Neural cell (in vitro differentiated cells): ENCODE measurements around the gene HBZ. TPM values are rescaled to one million over a fixed set of nuclear protein-coding genes. Genes with fewer than 3 reads are reported as not detected.

ENCODE experiments used
- H2AFZ ChIP-seq: fragments of 200-600, 300-800 bp; sonication (generic), shearing (Covaris generic); 2 replicates; pipeline ENCODE4 v1.6.0; 2014; ENCODE audit warnings: low read depth, mild to moderate bottlenecking, antibody characterized with exemption, low read length, moderate library complexity
- H3F3A ChIP-seq: fragments of 200-600 bp; shearing (Covaris generic); 2 replicates; pipeline ENCODE4 v1.6.1; 2016; ENCODE audit warnings: mild to moderate bottlenecking, moderate library complexity, mixed read lengths, antibody characterized with exemption, low read length; ENCODE audit not compliant: insufficient read depth, poor library complexity, severe bottlenecking
- H3K27ac ChIP-seq: fragments of 200-600, 300-800 bp; sonication (generic), shearing (Covaris generic); 2 replicates; pipeline ENCODE4 v1.5.1; 2014; ENCODE audit warnings: mild to moderate bottlenecking, low read length, moderate library complexity
- H3K27me3 ChIP-seq: fragments of 300-800, 200-600 bp; sonication (generic), shearing (Covaris generic); 2 replicates; pipeline ENCODE4 v1.6.0; 2014; ENCODE audit warnings: mild to moderate bottlenecking, low read depth, low read length, moderate library complexity; ENCODE audit not compliant: insufficient read depth
- H3K36me3 ChIP-seq: fragments of 300-800, 200-600 bp; sonication (generic), shearing (Covaris generic); 2 replicates; pipeline ENCODE4 v1.5.1; 2014; ENCODE audit warnings: mild to moderate bottlenecking, antibody characterized with exemption, low read length, moderate library complexity; ENCODE audit not compliant: insufficient read depth
- H3K4me2 ChIP-seq: fragments of 300-800, 200-600 bp; sonication (generic), shearing (Covaris generic); 2 replicates; pipeline ENCODE4 v1.6.0; 2014; ENCODE audit warnings: mild to moderate bottlenecking, low read length
- H3K4me3 ChIP-seq: fragments of 300-800, 200-600 bp; sonication (generic), shearing (Covaris generic); 2 replicates; pipeline ENCODE4 v1.5.1; 2014; ENCODE audit warnings: mild to moderate bottlenecking, low read length, moderate library complexity
- H3K79me2 ChIP-seq: fragments of 200-600 bp; shearing (Covaris generic); replicated peaks from 2 replicates; pipeline ENCODE4 v1.6.0; 2014; ENCODE audit warnings: mild to moderate bottlenecking, low read length, moderate library complexity; ENCODE audit not compliant: insufficient read depth
- H3K9ac ChIP-seq: fragments of 300-800, 200-600 bp; sonication (generic), shearing (Covaris generic); 2 replicates; pipeline ENCODE4 v1.6.1; 2016; ENCODE audit warnings: mild to moderate bottlenecking, low read length, mixed read lengths
- H3K9me2 ChIP-seq: fragments of 200-600 bp; shearing (Covaris generic); 2 replicates; pipeline ENCODE4 v1.6.1; 2016; ENCODE audit warnings: mild to moderate bottlenecking, low read length, mixed read lengths; ENCODE audit not compliant: insufficient read depth
- H3K9me3 ChIP-seq: fragments of 200-600, 300-800 bp; sonication (generic), shearing (Covaris generic); 2 replicates; pipeline ENCODE4 v1.6.1; 2016; ENCODE audit warnings: mild to moderate bottlenecking, mixed run types, low read length, moderate library complexity, mixed read lengths
- H4K20me1 ChIP-seq: fragments of 200-600 bp; shearing (Covaris generic); 2 replicates; pipeline ENCODE4 v1.6.1; 2016; ENCODE audit warnings: mild to moderate bottlenecking, mixed run types; ENCODE audit not compliant: insufficient read depth
- EP300 ChIP-seq: fragments of 450-650 bp; conservative IDR thresholded peaks from 2 replicates; pipeline ENCODE4 v1.6.1; 2014; ENCODE audit warnings: antibody characterized with exemption, mild to moderate bottlenecking, moderate library complexity; ENCODE audit not compliant: poor library complexity, severe bottlenecking
- EZH2 ChIP-seq: fragments of 200-600, 300-800 bp; shearing (Covaris generic), sonication (generic); IDR thresholded peaks from 2 replicates; pipeline ENCODE4 v1.6.1; 2014; ENCODE audit warnings: antibody characterized with exemption, low read length, borderline replicate concordance, mild to moderate bottlenecking; ENCODE audit not compliant: insufficient read depth, poor library complexity, severe bottlenecking
- MXI1 ChIP-seq: fragments of 450-650 bp; conservative IDR thresholded peaks from 2 replicates; pipeline ENCODE4 v1.6.1; 2014; ENCODE audit warnings: antibody characterized with exemption, mild to moderate bottlenecking; ENCODE audit not compliant: poor library complexity, severe bottlenecking
- POLR2AphosphoS5 ChIP-seq: IDR thresholded peaks from 2 replicates; pipeline ENCODE4 v1.6.1; 2012
- RAD21 ChIP-seq: fragments of 450-650 bp; conservative IDR thresholded peaks from 2 replicates; pipeline ENCODE4 v1.6.1; 2014; ENCODE audit warnings: antibody characterized with exemption, mild to moderate bottlenecking, moderate library complexity
- SMC3 ChIP-seq: fragments of 450-650 bp; conservative IDR thresholded peaks from 2 replicates; pipeline ENCODE4 v1.6.1; 2014; ENCODE audit warnings: antibody characterized with exemption, mild to moderate bottlenecking, moderate library complexity; ENCODE audit not compliant: poor library complexity
- TAF1 ChIP-seq: IDR thresholded peaks from 2 replicates; pipeline ENCODE4 v1.6.1; 2012; ENCODE audit warnings: low read depth
- polyA plus RNA-seq: library from polyadenylated mRNA; depleted of rRNA; stranded (reverse); fragments of >200 nt; gene quantifications from 2 replicates; pipeline ENCODE4 v1.2.3, GENCODE V29; 2014
- TF ChIP-seq, protein P1 (sequence below): IDR thresholded peaks from 2 replicates; pipeline ENCODE4 v1.6.1; 2012; ENCODE audit warnings: borderline replicate concordance
- TF ChIP-seq, protein P2 (sequence below): fragments of 450-650 bp; IDR thresholded peaks from 2 replicates; pipeline ENCODE4 v1.5.1; 2014; ENCODE audit warnings: antibody characterized with exemption, mild to moderate bottlenecking, moderate library complexity; ENCODE audit not compliant: poor library complexity, severe bottlenecking

HBZ gene
- polyA plus RNA-seq, 1 donor from 2014 or later, result not detected

DNA sequence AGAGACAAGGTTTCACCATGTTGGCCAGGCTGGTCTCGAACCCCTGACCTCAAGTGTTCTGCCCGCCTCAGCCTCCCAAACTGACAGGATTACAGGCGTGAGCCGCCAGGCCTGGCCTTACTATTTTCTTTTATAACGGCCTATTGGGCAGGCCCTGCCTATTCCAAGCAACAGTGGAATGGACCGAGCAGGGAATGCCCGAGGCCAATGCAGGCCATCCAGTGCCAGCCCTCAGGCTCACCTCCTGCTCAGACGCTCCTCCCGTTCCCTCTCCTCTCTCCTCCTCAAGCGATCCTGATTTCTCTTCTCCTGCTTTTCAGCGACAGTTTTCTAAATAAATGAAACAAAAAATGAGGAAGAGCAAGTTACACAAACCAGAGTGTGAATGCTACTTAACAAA is 40.2 kb downstream of the HBZ start:
- Histone ChIP-seq H3K9ac (no peak overlapping the region), H3K27ac (no peak overlapping the region), H3K9me2 (no peaks in the 10 kb centered on the region), H3K4me2 (no peak overlapping the region), H3K27me3 (no peaks in the 10 kb centered on the region), H3F3A (no peaks in the 10 kb centered on the region), H4K20me1 (no peaks in the 10 kb centered on the region), H3K79me2 (no peaks in the 10 kb centered on the region), H3K36me3 (peaks cover 4% of the 10 kb centered on the region), H3K4me3 (no peak overlapping the region), H2AFZ (no peak overlapping the region), H3K9me3 (no peaks in the 10 kb centered on the region)
- TF ChIP-seq EP300, result no peak
- no peak for TF ChIP-seq RAD21
- no peak for TF ChIP-seq MXI1
- TF ChIP-seq, protein P1, sequence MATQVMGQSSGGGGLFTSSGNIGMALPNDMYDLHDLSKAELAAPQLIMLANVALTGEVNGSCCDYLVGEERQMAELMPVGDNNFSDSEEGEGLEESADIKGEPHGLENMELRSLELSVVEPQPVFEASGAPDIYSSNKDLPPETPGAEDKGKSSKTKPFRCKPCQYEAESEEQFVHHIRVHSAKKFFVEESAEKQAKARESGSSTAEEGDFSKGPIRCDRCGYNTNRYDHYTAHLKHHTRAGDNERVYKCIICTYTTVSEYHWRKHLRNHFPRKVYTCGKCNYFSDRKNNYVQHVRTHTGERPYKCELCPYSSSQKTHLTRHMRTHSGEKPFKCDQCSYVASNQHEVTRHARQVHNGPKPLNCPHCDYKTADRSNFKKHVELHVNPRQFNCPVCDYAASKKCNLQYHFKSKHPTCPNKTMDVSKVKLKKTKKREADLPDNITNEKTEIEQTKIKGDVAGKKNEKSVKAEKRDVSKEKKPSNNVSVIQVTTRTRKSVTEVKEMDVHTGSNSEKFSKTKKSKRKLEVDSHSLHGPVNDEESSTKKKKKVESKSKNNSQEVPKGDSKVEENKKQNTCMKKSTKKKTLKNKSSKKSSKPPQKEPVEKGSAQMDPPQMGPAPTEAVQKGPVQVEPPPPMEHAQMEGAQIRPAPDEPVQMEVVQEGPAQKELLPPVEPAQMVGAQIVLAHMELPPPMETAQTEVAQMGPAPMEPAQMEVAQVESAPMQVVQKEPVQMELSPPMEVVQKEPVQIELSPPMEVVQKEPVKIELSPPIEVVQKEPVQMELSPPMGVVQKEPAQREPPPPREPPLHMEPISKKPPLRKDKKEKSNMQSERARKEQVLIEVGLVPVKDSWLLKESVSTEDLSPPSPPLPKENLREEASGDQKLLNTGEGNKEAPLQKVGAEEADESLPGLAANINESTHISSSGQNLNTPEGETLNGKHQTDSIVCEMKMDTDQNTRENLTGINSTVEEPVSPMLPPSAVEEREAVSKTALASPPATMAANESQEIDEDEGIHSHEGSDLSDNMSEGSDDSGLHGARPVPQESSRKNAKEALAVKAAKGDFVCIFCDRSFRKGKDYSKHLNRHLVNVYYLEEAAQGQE, result no peak
- no peak for TF ChIP-seq EZH2
- no peak for TF ChIP-seq SMC3
- TF ChIP-seq, protein P2, sequence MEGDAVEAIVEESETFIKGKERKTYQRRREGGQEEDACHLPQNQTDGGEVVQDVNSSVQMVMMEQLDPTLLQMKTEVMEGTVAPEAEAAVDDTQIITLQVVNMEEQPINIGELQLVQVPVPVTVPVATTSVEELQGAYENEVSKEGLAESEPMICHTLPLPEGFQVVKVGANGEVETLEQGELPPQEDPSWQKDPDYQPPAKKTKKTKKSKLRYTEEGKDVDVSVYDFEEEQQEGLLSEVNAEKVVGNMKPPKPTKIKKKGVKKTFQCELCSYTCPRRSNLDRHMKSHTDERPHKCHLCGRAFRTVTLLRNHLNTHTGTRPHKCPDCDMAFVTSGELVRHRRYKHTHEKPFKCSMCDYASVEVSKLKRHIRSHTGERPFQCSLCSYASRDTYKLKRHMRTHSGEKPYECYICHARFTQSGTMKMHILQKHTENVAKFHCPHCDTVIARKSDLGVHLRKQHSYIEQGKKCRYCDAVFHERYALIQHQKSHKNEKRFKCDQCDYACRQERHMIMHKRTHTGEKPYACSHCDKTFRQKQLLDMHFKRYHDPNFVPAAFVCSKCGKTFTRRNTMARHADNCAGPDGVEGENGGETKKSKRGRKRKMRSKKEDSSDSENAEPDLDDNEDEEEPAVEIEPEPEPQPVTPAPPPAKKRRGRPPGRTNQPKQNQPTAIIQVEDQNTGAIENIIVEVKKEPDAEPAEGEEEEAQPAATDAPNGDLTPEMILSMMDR, result no peak
- TF ChIP-seq POLR2AphosphoS5, result no peak
- no peak for TF ChIP-seq TAF1

DNA sequence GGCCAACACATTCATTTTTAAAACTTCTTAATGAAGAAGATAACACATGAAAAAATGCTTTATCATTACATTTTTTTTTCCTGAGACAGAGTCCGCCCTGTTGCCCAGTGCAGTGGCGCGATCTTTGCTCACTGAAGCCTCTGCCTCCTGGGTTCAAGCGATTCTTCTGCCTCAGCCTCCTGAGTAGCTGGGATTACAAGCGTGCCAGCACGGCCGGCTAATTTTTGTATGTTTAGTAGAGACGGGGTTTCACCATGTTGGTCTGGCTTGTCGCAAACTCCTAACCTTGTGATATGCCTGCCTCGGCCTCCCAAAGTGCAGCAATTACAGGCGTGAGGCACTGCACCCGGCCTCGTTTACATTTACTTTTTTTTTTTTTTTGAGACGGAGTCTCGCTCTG is 41.0 kb downstream of the HBZ start:
- no peak overlapping the region for H3K27ac ChIP-seq
- no peak overlapping the region for H3K9ac ChIP-seq
- TF ChIP-seq TAF1 (no peak), EZH2 (no peak), POLR2AphosphoS5 (no peak), SMC3 (no peak), EP300 (no peak), MXI1 (no peak), RAD21 (no peak)
- TF ChIP-seq, protein P1, result no peak
- TF ChIP-seq, protein P2, result no peak
- no peak overlapping the region for H3K4me3 ChIP-seq
- H3K79me2 ChIP-seq, result no peaks in the 10 kb centered on the region
- no peak overlapping the region for H3K4me2 ChIP-seq
- H3K9me2 ChIP-seq, result no peaks in the 10 kb centered on the region
- H4K20me1 ChIP-seq, result no peaks in the 10 kb centered on the region
- no peaks in the 10 kb centered on the region for H3K27me3 ChIP-seq
- no peak overlapping the region for H2AFZ ChIP-seq
- H3K9me3 ChIP-seq, result no peaks in the 10 kb centered on the region
- no peaks in the 10 kb centered on the region for H3F3A ChIP-seq
- H3K36me3 ChIP-seq, result peaks cover 4% of the 10 kb centered on the region
